Neural cell (in vitro differentiated cells): ENCODE data around the gene USO1. TPM values are rescaled to one million over a fixed set of nuclear protein-coding genes. Genes with fewer than 3 reads are reported as not detected.

Source experiments
- H2AFZ ChIP-seq: fragments of 200-600, 300-800 bp; sonication (generic), shearing (Covaris generic); 2 replicates; pipeline ENCODE4 v1.6.0; 2014; ENCODE audit warnings: low read depth, mild to moderate bottlenecking, antibody characterized with exemption, low read length, moderate library complexity
- H3F3A ChIP-seq: fragments of 200-600 bp; shearing (Covaris generic); 2 replicates; pipeline ENCODE4 v1.6.1; 2016; ENCODE audit warnings: mild to moderate bottlenecking, moderate library complexity, mixed read lengths, antibody characterized with exemption, low read length; ENCODE audit not compliant: insufficient read depth, poor library complexity, severe bottlenecking
- H3K27ac ChIP-seq: fragments of 200-600, 300-800 bp; sonication (generic), shearing (Covaris generic); 2 replicates; pipeline ENCODE4 v1.5.1; 2014; ENCODE audit warnings: mild to moderate bottlenecking, low read length, moderate library complexity
- H3K27me3 ChIP-seq: fragments of 300-800, 200-600 bp; sonication (generic), shearing (Covaris generic); 2 replicates; pipeline ENCODE4 v1.6.0; 2014; ENCODE audit warnings: mild to moderate bottlenecking, low read depth, low read length, moderate library complexity; ENCODE audit not compliant: insufficient read depth
- H3K36me3 ChIP-seq: fragments of 300-800, 200-600 bp; sonication (generic), shearing (Covaris generic); 2 replicates; pipeline ENCODE4 v1.5.1; 2014; ENCODE audit warnings: mild to moderate bottlenecking, antibody characterized with exemption, low read length, moderate library complexity; ENCODE audit not compliant: insufficient read depth
- H3K4me2 ChIP-seq: fragments of 300-800, 200-600 bp; sonication (generic), shearing (Covaris generic); 2 replicates; pipeline ENCODE4 v1.6.0; 2014; ENCODE audit warnings: mild to moderate bottlenecking, low read length
- H3K4me3 ChIP-seq: fragments of 300-800, 200-600 bp; sonication (generic), shearing (Covaris generic); 2 replicates; pipeline ENCODE4 v1.5.1; 2014; ENCODE audit warnings: mild to moderate bottlenecking, low read length, moderate library complexity
- H3K79me2 ChIP-seq: fragments of 200-600 bp; shearing (Covaris generic); replicated peaks from 2 replicates; pipeline ENCODE4 v1.6.0; 2014; ENCODE audit warnings: mild to moderate bottlenecking, low read length, moderate library complexity; ENCODE audit not compliant: insufficient read depth
- H3K9ac ChIP-seq: fragments of 300-800, 200-600 bp; sonication (generic), shearing (Covaris generic); 2 replicates; pipeline ENCODE4 v1.6.1; 2016; ENCODE audit warnings: mild to moderate bottlenecking, low read length, mixed read lengths
- H3K9me2 ChIP-seq: fragments of 200-600 bp; shearing (Covaris generic); 2 replicates; pipeline ENCODE4 v1.6.1; 2016; ENCODE audit warnings: mild to moderate bottlenecking, low read length, mixed read lengths; ENCODE audit not compliant: insufficient read depth
- H3K9me3 ChIP-seq: fragments of 200-600, 300-800 bp; sonication (generic), shearing (Covaris generic); 2 replicates; pipeline ENCODE4 v1.6.1; 2016; ENCODE audit warnings: mild to moderate bottlenecking, mixed run types, low read length, moderate library complexity, mixed read lengths
- H4K20me1 ChIP-seq: fragments of 200-600 bp; shearing (Covaris generic); 2 replicates; pipeline ENCODE4 v1.6.1; 2016; ENCODE audit warnings: mild to moderate bottlenecking, mixed run types; ENCODE audit not compliant: insufficient read depth
- CTCF ChIP-seq: fragments of 450-650 bp; IDR thresholded peaks from 2 replicates; pipeline ENCODE4 v1.5.1; 2014; ENCODE audit warnings: antibody characterized with exemption, mild to moderate bottlenecking, moderate library complexity; ENCODE audit not compliant: poor library complexity, severe bottlenecking
- EP300 ChIP-seq: fragments of 450-650 bp; conservative IDR thresholded peaks from 2 replicates; pipeline ENCODE4 v1.6.1; 2014; ENCODE audit warnings: antibody characterized with exemption, mild to moderate bottlenecking, moderate library complexity; ENCODE audit not compliant: poor library complexity, severe bottlenecking
- EZH2 ChIP-seq: fragments of 200-600, 300-800 bp; shearing (Covaris generic), sonication (generic); IDR thresholded peaks from 2 replicates; pipeline ENCODE4 v1.6.1; 2014; ENCODE audit warnings: antibody characterized with exemption, low read length, borderline replicate concordance, mild to moderate bottlenecking; ENCODE audit not compliant: insufficient read depth, poor library complexity, severe bottlenecking
- MXI1 ChIP-seq: fragments of 450-650 bp; conservative IDR thresholded peaks from 2 replicates; pipeline ENCODE4 v1.6.1; 2014; ENCODE audit warnings: antibody characterized with exemption, mild to moderate bottlenecking; ENCODE audit not compliant: poor library complexity, severe bottlenecking
- POLR2AphosphoS5 ChIP-seq: IDR thresholded peaks from 2 replicates; pipeline ENCODE4 v1.6.1; 2012
- RAD21 ChIP-seq: fragments of 450-650 bp; conservative IDR thresholded peaks from 2 replicates; pipeline ENCODE4 v1.6.1; 2014; ENCODE audit warnings: antibody characterized with exemption, mild to moderate bottlenecking, moderate library complexity
- REST ChIP-seq: IDR thresholded peaks from 2 replicates; pipeline ENCODE4 v1.6.1; 2012; ENCODE audit warnings: borderline replicate concordance
- SMC3 ChIP-seq: fragments of 450-650 bp; conservative IDR thresholded peaks from 2 replicates; pipeline ENCODE4 v1.6.1; 2014; ENCODE audit warnings: antibody characterized with exemption, mild to moderate bottlenecking, moderate library complexity; ENCODE audit not compliant: poor library complexity
- TAF1 ChIP-seq: IDR thresholded peaks from 2 replicates; pipeline ENCODE4 v1.6.1; 2012; ENCODE audit warnings: low read depth
- polyA plus RNA-seq: library from polyadenylated mRNA; depleted of rRNA; stranded (reverse); fragments of >200 nt; gene quantifications from 2 replicates; pipeline ENCODE4 v1.2.3, GENCODE V29; 2014

USO1 gene
- polyA plus RNA-seq, 1 donor from 2014 or later, result 40.0 TPM

- H3K36me3 ChIP-seq, result no peaks in the 10 kb centered on the region
- H3K9me3 ChIP-seq, result no peaks in the 10 kb centered on the region
- no peak overlapping the region for H3K27ac ChIP-seq
- no peaks in the 10 kb centered on the region for H3K27me3 ChIP-seq
- no peak overlapping the region for H2AFZ ChIP-seq
- no peak overlapping the region for H3K4me2 ChIP-seq
- no peaks in the 10 kb centered on the region for H4K20me1 ChIP-seq
- no peaks in the 10 kb centered on the region for H3K79me2 ChIP-seq
- TF ChIP-seq SMC3, result no peak
- TF ChIP-seq EZH2, result no peak
- TF ChIP-seq REST, result no peak
- H3K9ac ChIP-seq, result no peak overlapping the region
- no peak overlapping the region for H3K4me3 ChIP-seq
- no peaks in the 10 kb centered on the region for H3F3A ChIP-seq
- no peaks in the 10 kb centered on the region for H3K9me2 ChIP-seq
These were observed 25.1 kb upstream of the USO1 start for GRCh38 chr4:75699299-75699698.

GRCh38 chr4:75702919-75703411, 21.4 kb upstream of the USO1 start:
- H3K36me3 ChIP-seq, result no peaks in the 10 kb centered on the region
- no peaks in the 10 kb centered on the region for H3K27me3 ChIP-seq
- no peak overlapping the region for H3K4me2 ChIP-seq
- no peak overlapping the region for H3K27ac ChIP-seq
- H3K9me2 ChIP-seq, result no peaks in the 10 kb centered on the region
- H3K79me2 ChIP-seq, result no peaks in the 10 kb centered on the region
- H3F3A ChIP-seq, result no peaks in the 10 kb centered on the region
- TF ChIP-seq MXI1 (no peak), EP300 (no peak), RAD21 (no peak), CTCF (no peak), TAF1 (no peak), REST (no peak), POLR2AphosphoS5 (no peak), SMC3 (no peak), EZH2 (no peak)
- no peaks in the 10 kb centered on the region for H3K9me3 ChIP-seq
- H3K4me3 ChIP-seq, result no peak overlapping the region
- H3K9ac ChIP-seq, result no peak overlapping the region
- H4K20me1 ChIP-seq, result no peaks in the 10 kb centered on the region
- no peak overlapping the region for H2AFZ ChIP-seq
